ENCODE measurements around the gene PSMG4.

DNA sequence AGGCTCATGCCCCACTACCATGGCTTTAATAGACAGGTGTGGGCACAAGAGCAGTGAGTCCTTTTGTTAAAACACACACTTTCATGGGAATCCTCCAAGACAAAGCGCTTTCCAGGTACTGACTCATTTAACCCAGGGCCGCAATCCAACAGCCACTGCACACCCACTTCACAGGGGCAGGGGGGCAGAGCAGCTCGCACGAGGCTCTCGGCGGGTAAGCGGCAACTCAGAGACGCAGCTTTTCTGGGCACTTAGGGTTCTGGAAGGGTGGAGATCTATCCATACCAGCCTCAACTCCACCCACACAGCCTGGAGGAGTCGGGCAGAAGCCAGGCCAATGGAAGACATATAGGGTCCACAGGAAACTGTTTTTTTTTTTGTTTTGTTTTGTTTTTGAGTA lies 28.6 kb downstream of the PSMG4 start:
- TF ChIP-seq ZNF654 (tag by site-specific recombination; IDR thresholded peaks at IDR 0.05; ENCODE audit: low read depth) = no peak
- no peak for TF ChIP-seq ZNF660 (tag by site-specific recombination; IDR thresholded peaks at IDR 0.05)
- TF ChIP-seq, protein P1, sequence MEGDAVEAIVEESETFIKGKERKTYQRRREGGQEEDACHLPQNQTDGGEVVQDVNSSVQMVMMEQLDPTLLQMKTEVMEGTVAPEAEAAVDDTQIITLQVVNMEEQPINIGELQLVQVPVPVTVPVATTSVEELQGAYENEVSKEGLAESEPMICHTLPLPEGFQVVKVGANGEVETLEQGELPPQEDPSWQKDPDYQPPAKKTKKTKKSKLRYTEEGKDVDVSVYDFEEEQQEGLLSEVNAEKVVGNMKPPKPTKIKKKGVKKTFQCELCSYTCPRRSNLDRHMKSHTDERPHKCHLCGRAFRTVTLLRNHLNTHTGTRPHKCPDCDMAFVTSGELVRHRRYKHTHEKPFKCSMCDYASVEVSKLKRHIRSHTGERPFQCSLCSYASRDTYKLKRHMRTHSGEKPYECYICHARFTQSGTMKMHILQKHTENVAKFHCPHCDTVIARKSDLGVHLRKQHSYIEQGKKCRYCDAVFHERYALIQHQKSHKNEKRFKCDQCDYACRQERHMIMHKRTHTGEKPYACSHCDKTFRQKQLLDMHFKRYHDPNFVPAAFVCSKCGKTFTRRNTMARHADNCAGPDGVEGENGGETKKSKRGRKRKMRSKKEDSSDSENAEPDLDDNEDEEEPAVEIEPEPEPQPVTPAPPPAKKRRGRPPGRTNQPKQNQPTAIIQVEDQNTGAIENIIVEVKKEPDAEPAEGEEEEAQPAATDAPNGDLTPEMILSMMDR (tag by site-specific recombination; IDR thresholded peaks at IDR 0.05) = no peak
- TF ChIP-seq ZNF585B (tag by site-specific recombination; IDR thresholded peaks at IDR 0.05) = no peak
- no peak for TF ChIP-seq ZNF398 (tag by site-specific recombination; IDR thresholded peaks at IDR 0.05)
- TF ChIP-seq ZNF121 (tag by site-specific recombination; IDR thresholded peaks at IDR 0.05) = no peak
- no peak for TF ChIP-seq ZNF175 (tag by site-specific recombination; IDR thresholded peaks at IDR 0.05)
- no peak for TF ChIP-seq HOXA7 (CRISPR knock-in tag; IDR thresholded peaks at IDR 0.05; ENCODE audit: borderline replicate concordance)

All from HEK293 (cell line).